Neural progenitor cell (in vitro differentiated cells): ENCODE measurements around the gene BFSP1. TPM values are rescaled to one million over a fixed set of nuclear protein-coding genes. Genes with fewer than 3 reads are reported as not detected.

ENCODE experiments used
- DNase-seq: peaks from one replicate; pipeline ENCODE4 v3.0.0-alpha.2; 2016; ENCODE audit warnings: low spot score
- H2AFZ ChIP-seq: fragments of 200-600 bp; sonication (generic); replicated peaks from 2 replicates; pipeline ENCODE4 v1.6.1; 2016; ENCODE audit warnings: antibody characterized with exemption
- H3F3A ChIP-seq: fragments of 200-600 bp; sonication (generic); 2 replicates; pipeline ENCODE4 v1.6.1; 2016; ENCODE audit warnings: antibody characterized with exemption, low read depth
- H3K27ac ChIP-seq: fragments of 200-600 bp; sonication (generic); 2 replicates; pipeline ENCODE4 v1.5.1; 2016; ENCODE audit warnings: mild to moderate bottlenecking
- H3K27me3 ChIP-seq: fragments of 200-600 bp; sonication (generic); 2 replicates; pipeline ENCODE4 v1.6.1; 2016; ENCODE audit warnings: mild to moderate bottlenecking, moderate library complexity
- H3K36me3 ChIP-seq: fragments of 200-600 bp; sonication (generic); 2 replicates; pipeline ENCODE4 v1.5.1; 2016
- H3K4me1 ChIP-seq: fragments of 200-600 bp; sonication (generic); 2 replicates; pipeline ENCODE4 v1.6.1; 2016; ENCODE audit warnings: mixed run types
- H3K4me2 ChIP-seq: fragments of 200-600 bp; sonication (generic); 2 replicates; pipeline ENCODE4 v1.6.1; 2016
- H3K4me3 ChIP-seq: fragments of 200-600 bp; sonication (generic); 2 replicates; pipeline ENCODE4 v1.5.1; 2016
- H3K79me2 ChIP-seq: fragments of 200-600 bp; sonication (generic); 2 replicates; pipeline ENCODE4 v1.6.1; 2016; ENCODE audit warnings: low read depth
- H3K9ac ChIP-seq: fragments of 200-600 bp; sonication (generic); 2 replicates; pipeline ENCODE4 v1.6.1; 2016
- H3K9me3 ChIP-seq: fragments of 200-600 bp; sonication (generic); 2 replicates; pipeline ENCODE4 v1.5.1; 2016; ENCODE audit warnings: low read depth
- H4K20me1 ChIP-seq: fragments of 200-600 bp; sonication (generic); 2 replicates; pipeline ENCODE4 v1.6.1; 2016; ENCODE audit warnings: low read depth
- H3K27ac Mint-ChIP-seq: 3 replicates; pipeline ENCODE4 v1.8.0; 2021; ENCODE audit warnings: mixed read lengths
- H3K27me3 Mint-ChIP-seq: 2 replicates; pipeline ENCODE4 v1.8.0; 2022; ENCODE audit warnings: low read depth, mild to moderate bottlenecking, inconsistent platforms, moderate library complexity, mixed read lengths; ENCODE audit not compliant: insufficient read depth
- H3K36me3 Mint-ChIP-seq: 3 replicates; pipeline ENCODE4 v1.8.0; 2021; ENCODE audit warnings: mixed read lengths
- H3K4me1 Mint-ChIP-seq: 3 replicates; pipeline ENCODE4 v1.8.0; 2021; ENCODE audit warnings: mixed read lengths
- H3K4me3 Mint-ChIP-seq: 3 replicates; pipeline ENCODE4 v1.8.0; 2021; ENCODE audit warnings: mild to moderate bottlenecking, moderate library complexity, mixed read lengths
- H3K9me3 Mint-ChIP-seq: 3 replicates; pipeline ENCODE4 v1.8.0; 2020; ENCODE audit warnings: mixed read lengths
- CTCF ChIP-seq: fragments of 200-600 bp; sonication (generic); IDR thresholded peaks from 2 replicates; pipeline ENCODE4 v1.5.1; 2017; ENCODE audit warnings: antibody characterized with exemption, mild to moderate bottlenecking
- EZH2 ChIP-seq: fragments of 200-600 bp; sonication (generic); IDR thresholded peaks from 2 replicates; pipeline ENCODE4 v1.6.1; 2017; ENCODE audit warnings: antibody characterized with exemption, mild to moderate bottlenecking, moderate library complexity
- EZH2phosphoT487 ChIP-seq: fragments of 200-600 bp; sonication (generic); IDR thresholded peaks from 2 replicates; pipeline ENCODE4 v1.6.1; 2017; ENCODE audit warnings: antibody characterized with exemption
- total RNA-seq: library from RNA; depleted of rRNA; stranded (reverse); fragments of >200 nt; gene quantifications from 2 replicates; pipeline ENCODE4 v1.2.3, GENCODE V29; 2015; ENCODE audit warnings: low replicate concordance

The BFSP1 gene
- total RNA-seq, 1 donor from 2014 or later: not detected

DNA sequence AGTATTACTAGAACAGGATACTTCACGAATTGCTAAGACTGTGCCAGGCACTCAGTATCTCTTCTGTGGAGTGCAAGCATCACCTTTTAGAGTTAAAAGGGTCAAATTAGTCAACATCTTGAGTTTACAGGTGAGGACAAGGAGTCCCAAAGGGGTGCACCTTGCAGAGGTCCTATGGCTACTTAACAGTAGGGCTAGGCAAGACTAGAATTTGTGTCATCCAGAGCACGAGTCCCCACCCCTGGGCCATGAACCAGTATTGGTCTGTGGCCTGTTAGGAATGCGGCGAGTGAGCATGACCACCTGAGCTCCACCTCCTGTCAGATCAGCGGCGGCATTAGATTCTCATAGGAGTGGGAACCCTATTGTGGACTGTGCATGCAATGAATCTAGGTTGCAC lies 28.2 kb upstream of the BFSP1 start:
- DNase-seq: no peak
- H3F3A ChIP-seq: no peaks in the 10 kb centered on the region
- no peak overlapping the region for H3K27ac ChIP-seq
- Mint-ChIP-seq H3K4me3 (no peak overlapping the region), H3K36me3 (no peaks in the 10 kb centered on the region), H3K9me3 (peaks cover 1% of the 10 kb centered on the region), H3K27ac (no peak overlapping the region), H3K27me3 (no peaks in the 10 kb centered on the region), H3K4me1 (peaks cover 22% of the 10 kb centered on the region)
- no peak overlapping the region for H3K4me3 ChIP-seq
- no peak for TF ChIP-seq CTCF
- TF ChIP-seq EZH2phosphoT487: no peak
- no peak for TF ChIP-seq EZH2
- H4K20me1 ChIP-seq: no peaks in the 10 kb centered on the region
- no peaks in the 10 kb centered on the region for H3K9me3 ChIP-seq
- no peak overlapping the region for H3K9ac ChIP-seq
- no peak overlapping the region for H2AFZ ChIP-seq
- peaks cover 5% of the 10 kb centered on the region for H3K4me1 ChIP-seq
- H3K27me3 ChIP-seq: no peaks in the 10 kb centered on the region
- no peaks in the 10 kb centered on the region for H3K79me2 ChIP-seq
- no peaks in the 10 kb centered on the region for H3K36me3 ChIP-seq
- no peak overlapping the region for H3K4me2 ChIP-seq

GRCh38 chr20:17558941-17559304 lies 27.7 kb upstream of the BFSP1 start:
- H3K4me3 Mint-ChIP-seq: no peak overlapping the region
- H3K27ac ChIP-seq: no peak overlapping the region

GRCh38 chr20:17558154-17558940 lies 27.2 kb upstream of the BFSP1 start:
- DNase-seq: no peak
- no peaks in the 10 kb centered on the region for H3K27me3 ChIP-seq
- no peaks in the 10 kb centered on the region for H3K36me3 ChIP-seq
- TF ChIP-seq CTCF: no peak
- no peak for TF ChIP-seq EZH2phosphoT487
- no peak for TF ChIP-seq EZH2
- no peak overlapping the region for H3K4me3 Mint-ChIP-seq
- no peak overlapping the region for H3K4me2 ChIP-seq
- no peaks in the 10 kb centered on the region for H3K9me3 ChIP-seq
- H3K4me1 ChIP-seq: peaks cover 5% of the 10 kb centered on the region
- peaks cover 1% of the 10 kb centered on the region for H3K9me3 Mint-ChIP-seq
- no peak overlapping the region for H3K4me3 ChIP-seq
- H4K20me1 ChIP-seq: no peaks in the 10 kb centered on the region
- peak overlapping the region; percentile 14 for H2AFZ ChIP-seq
- no peaks in the 10 kb centered on the region for H3K27me3 Mint-ChIP-seq
- peaks cover 22% of the 10 kb centered on the region for H3K4me1 Mint-ChIP-seq
- peak overlapping the region; percentile 12 for H3K27ac Mint-ChIP-seq
- H3F3A ChIP-seq: no peaks in the 10 kb centered on the region
- H3K9ac ChIP-seq: no peak overlapping the region
- H3K27ac ChIP-seq: no peak overlapping the region
- no peaks in the 10 kb centered on the region for H3K36me3 Mint-ChIP-seq
- H3K79me2 ChIP-seq: no peaks in the 10 kb centered on the region

More at GRCh38 chr20:17558941-17559304, 27.7 kb upstream of the BFSP1 start:
- no peak overlapping the region for H3K4me2 ChIP-seq
- no peaks in the 10 kb centered on the region for H3K9me3 ChIP-seq
- H3F3A ChIP-seq: no peaks in the 10 kb centered on the region
- H2AFZ ChIP-seq: no peak overlapping the region
- H3K4me1 ChIP-seq: peaks cover 5% of the 10 kb centered on the region
- no peaks in the 10 kb centered on the region for H3K36me3 Mint-ChIP-seq
- no peaks in the 10 kb centered on the region for H3K27me3 ChIP-seq
- H3K27me3 Mint-ChIP-seq: no peaks in the 10 kb centered on the region
- H3K79me2 ChIP-seq: no peaks in the 10 kb centered on the region
- peaks cover 1% of the 10 kb centered on the region for H3K9me3 Mint-ChIP-seq
- H4K20me1 ChIP-seq: no peaks in the 10 kb centered on the region
- H3K9ac ChIP-seq: no peak overlapping the region
- H3K27ac Mint-ChIP-seq: peak overlapping the region; percentile 12
- no peak for DNase-seq
- no peak for TF ChIP-seq EZH2phosphoT487
- no peak for TF ChIP-seq CTCF
- H3K4me3 ChIP-seq: no peak overlapping the region
- H3K4me1 Mint-ChIP-seq: peaks cover 22% of the 10 kb centered on the region
- no peaks in the 10 kb centered on the region for H3K36me3 ChIP-seq
